ENCODE results near the gene CDC42BPG. TPM values are rescaled to one million over a fixed set of nuclear protein-coding genes. Genes with fewer than 3 reads are reported as not detected.

The CDC42BPG gene
- total and polyA plus RNA-seq, 2 experiments from 2014 or later, result 2.2 to 10.1 TPM

GRCh38 chr11:64851831-64852351 lies 7.4 kb upstream of the CDC42BPG start:
- Histone ChIP-seq H3K27ac (no peak overlapping the region), H3K27me3 (no peaks in the 10 kb centered on the region), H3K4me3 (no peak overlapping the region), H3K36me3 (no peaks in the 10 kb centered on the region), H3K9me3 (ENCODE audit: low read depth) (no peaks in the 10 kb centered on the region), H3K4me1 (ENCODE audit: low read depth) (peaks cover 6% of the 10 kb centered on the region)
- DNase-seq (ENCODE audit: low read depth in 1 of 2, low spot score in 1 of 2), result no peak
- TF ChIP-seq CTCF (IDR thresholded peaks at IDR 0.05; ENCODE audit: low read depth, low read length), result no peak

GRCh38 chr11:64850979-64851567 lies 6.6 kb upstream of the CDC42BPG start:
- no peak overlapping the region for H3K4me3 ChIP-seq
- no peaks in the 10 kb centered on the region for H3K27me3 ChIP-seq
- H3K4me1 ChIP-seq (ENCODE audit: low read depth), result peaks cover 6% of the 10 kb centered on the region
- TF ChIP-seq CTCF (IDR thresholded peaks at IDR 0.05; ENCODE audit: low read depth, low read length), result no peak
- no peaks in the 10 kb centered on the region for H3K36me3 ChIP-seq
- H3K27ac ChIP-seq, result no peak overlapping the region
- H3K9me3 ChIP-seq (ENCODE audit: low read depth), result no peaks in the 10 kb centered on the region
- no peak for DNase-seq (ENCODE audit: low read depth in 1 of 2, low spot score in 1 of 2)

GRCh38 chr11:64849598-64850356 lies 5.3 kb upstream of the CDC42BPG start:
- Histone ChIP-seq H3K27me3 (no peaks in the 10 kb centered on the region), H3K27ac (no peak overlapping the region), H3K9me3 (ENCODE audit: low read depth) (no peaks in the 10 kb centered on the region), H3K36me3 (no peaks in the 10 kb centered on the region), H3K4me3 (no peak overlapping the region), H3K4me1 (ENCODE audit: low read depth) (peaks cover 6% of the 10 kb centered on the region)
- TF ChIP-seq CTCF (IDR thresholded peaks at IDR 0.05; ENCODE audit: low read depth, low read length), result peak; percentile 34
- peak in 1 of 2 donors; percentile 76 for DNase-seq (ENCODE audit: low read depth in 1 of 2, low spot score in 1 of 2)

GRCh38 chr11:64848826-64849597 lies 4.6 kb upstream of the CDC42BPG start:
- H3K36me3 ChIP-seq, result no peaks in the 10 kb centered on the region
- no peak for DNase-seq (ENCODE audit: low read depth in 1 of 2, low spot score in 1 of 2)

More at GRCh38 chr11:64848826-64849597, 4.6 kb upstream of the CDC42BPG start:
- no peak overlapping the region for H3K27ac ChIP-seq
- H3K4me1 ChIP-seq (ENCODE audit: low read depth), result peaks cover 6% of the 10 kb centered on the region
- no peaks in the 10 kb centered on the region for H3K27me3 ChIP-seq
- no peak for TF ChIP-seq CTCF (IDR thresholded peaks at IDR 0.05; ENCODE audit: low read depth, low read length)
- H3K4me3 ChIP-seq, result no peak overlapping the region
- H3K9me3 ChIP-seq (ENCODE audit: low read depth), result no peaks in the 10 kb centered on the region

All from cardiac muscle cell (in vitro differentiated cells and primary cell).